ENCODE data around the gene GLI3.

GRCh38 chr7:41997151-41997550 is 239.9 kb downstream of the GLI3 start:
- no peak for TF ChIP-seq CTCF (IDR thresholded peaks at IDR 0.05)
- TF ChIP-seq POLR2A (IDR thresholded peaks at IDR 0.05), result no peak

Data from adrenal gland (tissue), 5 donors.